ENCODE data around the gene ELL. TPM values are rescaled to one million over a fixed set of nuclear protein-coding genes. Genes with fewer than 3 reads are reported as not detected.

ELL gene
- total and polyA plus RNA-seq, 9 of the 15 experiments (the other 6 are each of a cell fraction or from before 2014, with no cell fraction given): 0.24 to 22.5 (median 4.1) TPM

DNA sequence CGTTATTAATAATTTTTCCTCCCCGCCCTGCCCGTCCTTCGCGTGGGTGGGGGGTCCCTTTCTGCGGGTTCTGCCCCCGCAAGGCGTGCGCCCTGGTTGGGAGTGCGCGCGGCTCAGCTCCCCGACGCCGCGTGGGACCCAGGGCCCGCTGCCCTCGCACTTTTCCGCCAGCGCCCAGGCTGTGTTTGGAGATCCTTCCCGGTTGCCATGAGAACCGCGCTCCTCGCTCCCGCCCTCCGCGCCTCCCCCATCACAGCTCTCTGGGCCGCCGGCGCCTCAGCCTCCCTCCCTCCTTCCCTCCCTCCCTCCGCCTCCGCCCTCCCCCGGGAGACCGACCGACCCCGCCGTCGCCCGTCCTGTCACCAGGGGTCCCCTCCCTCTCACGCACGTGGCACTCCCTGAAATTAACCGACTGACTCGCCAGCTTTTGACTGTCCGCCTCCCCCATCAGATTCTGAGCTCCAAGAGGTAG is 105.1 kb downstream of the ELL start (continued):
- TF ChIP-seq, protein P1, sequence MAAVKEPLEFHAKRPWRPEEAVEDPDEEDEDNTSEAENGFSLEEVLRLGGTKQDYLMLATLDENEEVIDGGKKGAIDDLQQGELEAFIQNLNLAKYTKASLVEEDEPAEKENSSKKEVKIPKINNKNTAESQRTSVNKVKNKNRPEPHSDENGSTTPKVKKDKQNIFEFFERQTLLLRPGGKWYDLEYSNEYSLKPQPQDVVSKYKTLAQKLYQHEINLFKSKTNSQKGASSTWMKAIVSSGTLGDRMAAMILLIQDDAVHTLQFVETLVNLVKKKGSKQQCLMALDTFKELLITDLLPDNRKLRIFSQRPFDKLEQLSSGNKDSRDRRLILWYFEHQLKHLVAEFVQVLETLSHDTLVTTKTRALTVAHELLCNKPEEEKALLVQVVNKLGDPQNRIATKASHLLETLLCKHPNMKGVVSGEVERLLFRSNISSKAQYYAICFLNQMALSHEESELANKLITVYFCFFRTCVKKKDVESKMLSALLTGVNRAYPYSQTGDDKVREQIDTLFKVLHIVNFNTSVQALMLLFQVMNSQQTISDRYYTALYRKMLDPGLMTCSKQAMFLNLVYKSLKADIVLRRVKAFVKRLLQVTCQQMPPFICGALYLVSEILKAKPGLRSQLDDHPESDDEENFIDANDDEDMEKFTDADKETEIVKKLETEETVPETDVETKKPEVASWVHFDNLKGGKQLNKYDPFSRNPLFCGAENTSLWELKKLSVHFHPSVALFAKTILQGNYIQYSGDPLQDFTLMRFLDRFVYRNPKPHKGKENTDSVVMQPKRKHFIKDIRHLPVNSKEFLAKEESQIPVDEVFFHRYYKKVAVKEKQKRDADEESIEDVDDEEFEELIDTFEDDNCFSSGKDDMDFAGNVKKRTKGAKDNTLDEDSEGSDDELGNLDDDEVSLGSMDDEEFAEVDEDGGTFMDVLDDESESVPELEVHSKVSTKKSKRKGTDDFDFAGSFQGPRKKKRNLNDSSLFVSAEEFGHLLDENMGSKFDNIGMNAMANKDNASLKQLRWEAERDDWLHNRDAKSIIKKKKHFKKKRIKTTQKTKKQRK (IDR thresholded peaks at IDR 0.05; ENCODE audit: borderline replicate concordance, low read depth, low read length): no peak
- TF ChIP-seq CREB1 (IDR thresholded peaks at IDR 0.05) (no peak; the same call in 1 of the 2 replicates), CREB1 (CRISPR knock-in tag; IDR thresholded peaks at IDR 0.05) (peak; percentile 62; the same call in 1 of the 2 replicates), BRD4 (IDR thresholded peaks at IDR 0.05) (no peak), ZC3H11A (IDR thresholded peaks at IDR 0.05; ENCODE audit: low read depth, low read length) (no peak), TAF15 (IDR thresholded peaks at IDR 0.05; ENCODE audit: low read depth, low read length) (no peak), SIX5 (IDR thresholded peaks at IDR 0.05; ENCODE audit: borderline replicate concordance in 1 of 2, insufficient read depth in 1 of 2, low read depth in 1 of 2, low read length in 2 of 2) (no peak), MXI1 (IDR thresholded peaks at IDR 0.05; ENCODE audit: low read depth, low read length) (peak; percentile 93), NRF1 (conservative IDR thresholded peaks at IDR 0.05 in 1 of 2, IDR thresholded peaks at IDR 0.05 in 1 of 2) (peak; percentile 42 to 44; a peak in 1 of 4 replicates), CBFA2T2 (conservative IDR thresholded peaks at IDR 0.05) (no peak), ZNF143 (CRISPR knock-in tag; IDR thresholded peaks at IDR 0.05) (no peak), SOX6 (IDR thresholded peaks at IDR 0.05) (no peak)
- TF ChIP-seq, protein P2, sequence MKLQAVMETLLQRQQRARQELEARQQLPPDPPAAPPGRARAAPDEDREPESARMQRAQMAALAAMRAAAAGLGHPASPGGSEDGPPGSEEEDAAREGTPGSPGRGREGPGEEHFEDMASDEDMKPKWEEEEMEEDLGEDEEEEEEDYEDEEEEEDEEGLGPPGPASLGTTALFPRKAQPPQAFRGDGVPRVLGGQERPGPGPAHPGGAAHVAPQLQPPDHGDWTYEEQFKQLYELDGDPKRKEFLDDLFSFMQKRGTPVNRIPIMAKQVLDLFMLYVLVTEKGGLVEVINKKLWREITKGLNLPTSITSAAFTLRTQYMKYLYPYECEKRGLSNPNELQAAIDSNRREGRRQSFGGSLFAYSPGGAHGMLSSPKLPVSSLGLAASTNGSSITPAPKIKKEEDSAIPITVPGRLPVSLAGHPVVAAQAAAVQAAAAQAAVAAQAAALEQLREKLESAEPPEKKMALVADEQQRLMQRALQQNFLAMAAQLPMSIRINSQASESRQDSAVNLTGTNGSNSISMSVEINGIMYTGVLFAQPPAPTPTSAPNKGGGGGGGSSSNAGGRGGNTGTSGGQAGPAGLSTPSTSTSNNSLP (IDR thresholded peaks at IDR 0.05; ENCODE audit: borderline replicate concordance, low read depth, low read length): 0 out of 2 replicates have a peak, but pooled peaks have one; percentile 27
- TF ChIP-seq, protein P3, sequence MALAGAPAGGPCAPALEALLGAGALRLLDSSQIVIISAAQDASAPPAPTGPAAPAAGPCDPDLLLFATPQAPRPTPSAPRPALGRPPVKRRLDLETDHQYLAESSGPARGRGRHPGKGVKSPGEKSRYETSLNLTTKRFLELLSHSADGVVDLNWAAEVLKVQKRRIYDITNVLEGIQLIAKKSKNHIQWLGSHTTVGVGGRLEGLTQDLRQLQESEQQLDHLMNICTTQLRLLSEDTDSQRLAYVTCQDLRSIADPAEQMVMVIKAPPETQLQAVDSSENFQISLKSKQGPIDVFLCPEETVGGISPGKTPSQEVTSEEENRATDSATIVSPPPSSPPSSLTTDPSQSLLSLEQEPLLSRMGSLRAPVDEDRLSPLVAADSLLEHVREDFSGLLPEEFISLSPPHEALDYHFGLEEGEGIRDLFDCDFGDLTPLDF (CRISPR knock-in tag; IDR thresholded peaks at IDR 0.05): no peak
- TF ChIP-seq, protein P4, sequence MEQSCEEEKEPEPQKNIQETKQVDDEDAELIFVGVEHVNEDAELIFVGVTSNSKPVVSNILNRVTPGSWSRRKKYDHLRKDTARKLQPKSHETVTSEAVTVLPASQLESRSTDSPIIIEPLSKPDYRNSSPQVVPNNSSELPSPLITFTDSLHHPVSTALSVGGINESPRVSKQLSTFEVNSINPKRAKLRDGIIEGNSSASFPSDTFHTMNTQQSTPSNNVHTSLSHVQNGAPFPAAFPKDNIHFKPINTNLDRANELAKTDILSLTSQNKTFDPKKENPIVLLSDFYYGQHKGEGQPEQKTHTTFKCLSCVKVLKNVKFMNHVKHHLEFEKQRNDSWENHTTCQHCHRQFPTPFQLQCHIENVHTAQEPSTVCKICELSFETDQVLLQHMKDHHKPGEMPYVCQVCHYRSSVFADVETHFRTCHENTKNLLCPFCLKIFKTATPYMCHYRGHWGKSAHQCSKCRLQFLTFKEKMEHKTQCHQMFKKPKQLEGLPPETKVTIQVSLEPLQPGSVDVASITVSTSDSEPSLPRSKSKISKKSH (CRISPR knock-in tag; IDR thresholded peaks at IDR 0.05): no peak
